GM21528 (cell line): ENCODE measurements around the gene TMEM25.
"Not testable (repeated sequence)": the region's sequence is repeated elsewhere in the genome, so short reads cannot be mapped to it uniquely, and the experiment has no call there.

Experiments
- ATAC-seq: cut with Tn5 transposase; IDR thresholded peaks from one replicate; pipeline ENCODE4 v1.9.1; 2021; ENCODE audit warnings: mild to moderate bottlenecking, moderate library complexity; ENCODE audit not compliant: unreplicated experiment, low FRiP score

The TMEM25 gene

GRCh38 chr11:118531597-118532084 is 649 bp downstream of the TMEM25 start:
- ATAC-seq: no peak

- no peak for ATAC-seq
These were observed 1.1 kb downstream of the TMEM25 start for GRCh38 chr11:118532091-118532490.

GRCh38 chr11:118532852-118533768 is 2.1 kb downstream of the TMEM25 start:
- no peak for ATAC-seq

- no peak for ATAC-seq
These were observed 3.1 kb downstream of the TMEM25 start for GRCh38 chr11:118533769-118534729.

GRCh38 chr11:118535261-118535660 is 4.3 kb downstream of the TMEM25 start:
- no peak for ATAC-seq

- no peak for ATAC-seq
These were observed 5.7 kb downstream of the TMEM25 start for GRCh38 chr11:118536726-118537125.

GRCh38 chr11:118537409-118537980 is 6.5 kb downstream of the TMEM25 start:
- ATAC-seq: no peak

GRCh38 chr11:118544010-118544646 is 13.1 kb downstream of the TMEM25 start:
- ATAC-seq: no peak

- ATAC-seq: no peak
These were observed 13.6 kb downstream of the TMEM25 start for GRCh38 chr11:118544647-118545010.

GRCh38 chr11:118545533-118545932 is 14.5 kb downstream of the TMEM25 start:
- no peak for ATAC-seq

- no peak for ATAC-seq
These were observed 16.1 kb downstream of the TMEM25 start for GRCh38 chr11:118547132-118547531.

GRCh38 chr11:118552341-118552740 is 21.3 kb downstream of the TMEM25 start:
- no peak for ATAC-seq

- ATAC-seq: no peak
These were observed 29.8 kb downstream of the TMEM25 start for GRCh38 chr11:118560806-118561205.

- ATAC-seq: no peak
These were observed 34.1 kb downstream of the TMEM25 start for GRCh38 chr11:118565051-118565450.

GRCh38 chr11:118569670-118570069 is 38.7 kb downstream of the TMEM25 start:
- ATAC-seq: no peak

- ATAC-seq: no peak
These were observed 39.8 kb downstream of the TMEM25 start for GRCh38 chr11:118570787-118571186.

GRCh38 chr11:118571701-118572060 is 40.7 kb downstream of the TMEM25 start:
- not testable (repeated sequence) for ATAC-seq

- peak; percentile 72 for ATAC-seq
These were observed 41.3 kb downstream of the TMEM25 start, which contains the start of gene ARCN1 for GRCh38 chr11:118572061-118572980. ARCN1 (plus strand) TSS chr11:118572409; CDS start chr11:118572548, 139 bp downstream.

- peak; percentile 24 for ATAC-seq
These were observed 42.1 kb downstream of the TMEM25 start for GRCh38 chr11:118572981-118573550.
